H9 (cell line): ENCODE results near the gene TMEM178B. TPM values are rescaled to one million over a fixed set of nuclear protein-coding genes. Genes with fewer than 3 reads are reported as not detected.

Experiments used
- DNase-seq: peaks from one replicate; pipeline ENCODE4 v3.0.0-alpha.2; 2017
- H2AFZ ChIP-seq: one replicate; pipeline ENCODE4 v1.6.1; 2013; ENCODE audit warnings: mild to moderate bottlenecking, low read length, control low read depth, moderate library complexity
- H2AK5ac ChIP-seq: 2 replicates; pipeline ENCODE4 v1.6.1; 2013; ENCODE audit warnings: low read length, control low read depth, mixed read lengths; ENCODE audit not compliant: insufficient read length
- H2BK120ac ChIP-seq: one replicate; pipeline ENCODE4 v1.6.1; 2013; ENCODE audit warnings: low read depth, mild to moderate bottlenecking, low read length, control low read depth, inconsistent platforms; ENCODE audit not compliant: poor library complexity, severe bottlenecking
- H2BK12ac ChIP-seq: 2 replicates; pipeline ENCODE4 v1.6.1; 2013; ENCODE audit warnings: low read length, control low read depth, mixed read lengths, low read depth; ENCODE audit not compliant: insufficient read length
- H2BK15ac ChIP-seq: 2 replicates; pipeline ENCODE4 v1.6.1; 2013; ENCODE audit warnings: low read depth, low read length, control low read depth
- H2BK20ac ChIP-seq: one replicate; pipeline ENCODE4 v1.6.1; 2013; ENCODE audit warnings: low read depth, mild to moderate bottlenecking, low read length, control low read depth, inconsistent platforms; ENCODE audit not compliant: poor library complexity, severe bottlenecking
- H2BK5ac ChIP-seq: 2 replicates; pipeline ENCODE4 v1.6.1; 2013; ENCODE audit warnings: low read length, control low read depth, mixed read lengths; ENCODE audit not compliant: insufficient read length
- H3K14ac ChIP-seq: 2 replicates; pipeline ENCODE4 v1.6.1; 2013; ENCODE audit warnings: low read length, control low read depth; ENCODE audit not compliant: insufficient read depth
- H3K18ac ChIP-seq: 2 replicates; pipeline ENCODE4 v1.6.1; 2013; ENCODE audit warnings: low read depth, mild to moderate bottlenecking, mixed read lengths, low read length, control low read depth; ENCODE audit not compliant: insufficient read length
- H3K23ac ChIP-seq: 2 replicates; pipeline ENCODE4 v1.6.1; 2013; ENCODE audit warnings: low read length, control low read depth, mixed read lengths, low read depth; ENCODE audit not compliant: insufficient read length
- H3K23me2 ChIP-seq: 2 replicates; pipeline ENCODE4 v1.6.1; 2013; ENCODE audit warnings: low read depth, mild to moderate bottlenecking, mixed read lengths, low read length, control low read depth; ENCODE audit not compliant: insufficient read length, poor library complexity, severe bottlenecking
- H3K27ac ChIP-seq: 2 replicates; pipeline ENCODE4 v1.5.1; 2013; ENCODE audit warnings: low read length, control low read depth, mixed read lengths, low read depth; ENCODE audit not compliant: insufficient read length
- H3K27me3 ChIP-seq: 2 replicates; pipeline ENCODE4 v1.6.1; 2013; ENCODE audit warnings: low read length, control low read depth, inconsistent platforms; ENCODE audit not compliant: insufficient read depth
- H3K4ac ChIP-seq: 2 replicates; pipeline ENCODE4 v1.6.1; 2013; ENCODE audit warnings: low read depth, mild to moderate bottlenecking, control low read depth, inconsistent platforms, low read length, moderate library complexity
- H3K4me1 ChIP-seq: 2 replicates; pipeline ENCODE4 v1.6.1; 2013; ENCODE audit warnings: low read length, control low read depth, inconsistent platforms; ENCODE audit not compliant: insufficient read depth
- H3K4me2 ChIP-seq: 2 replicates; pipeline ENCODE4 v1.6.1; 2013; ENCODE audit warnings: low read length, control low read depth, mixed read lengths; ENCODE audit not compliant: insufficient read length, insufficient read depth
- H3K56ac ChIP-seq: 2 replicates; pipeline ENCODE4 v1.6.1; 2013; ENCODE audit warnings: low read depth, mild to moderate bottlenecking, mixed read lengths, low read length, control low read depth; ENCODE audit not compliant: insufficient read length
- H3K79me1 ChIP-seq: 2 replicates; pipeline ENCODE4 v1.6.1; 2013; ENCODE audit warnings: low read depth, mild to moderate bottlenecking, moderate library complexity, low read length, control low read depth, inconsistent platforms; ENCODE audit not compliant: insufficient read depth, poor library complexity, severe bottlenecking
- H3K79me2 ChIP-seq: 2 replicates; pipeline ENCODE4 v1.6.1; 2013; ENCODE audit warnings: low read length, control low read depth, inconsistent platforms; ENCODE audit not compliant: insufficient read depth
- H3K9ac ChIP-seq: 2 replicates; pipeline ENCODE4 v1.6.1; 2013; ENCODE audit warnings: low read length, control low read depth, mixed read lengths; ENCODE audit not compliant: insufficient read length; ENCODE audit errors: extremely low read depth
- H3K9me3 ChIP-seq: one replicate; pipeline ENCODE4 v1.6.1; 2013; ENCODE audit warnings: low read depth, low read length, inconsistent platforms; ENCODE audit not compliant: control insufficient read depth
- H3T11ph ChIP-seq: one replicate; pipeline ENCODE4 v1.6.1; 2013; ENCODE audit warnings: mild to moderate bottlenecking, low read length, control low read depth, inconsistent platforms
- H4K20me1 ChIP-seq: one replicate; pipeline ENCODE4 v1.6.1; 2013; ENCODE audit not compliant: control insufficient read depth, insufficient read length, insufficient read depth
- H4K5ac ChIP-seq: 2 replicates; pipeline ENCODE4 v1.6.1; 2013; ENCODE audit warnings: low read depth, mild to moderate bottlenecking, mixed read lengths, low read length, control low read depth; ENCODE audit not compliant: insufficient read length
- H4K8ac ChIP-seq: replicated peaks from 2 replicates; pipeline ENCODE4 v1.6.1; 2013; ENCODE audit warnings: low read length, control low read depth, mixed read lengths, low read depth; ENCODE audit not compliant: insufficient read length
- H4K91ac ChIP-seq: 2 replicates; pipeline ENCODE4 v1.6.1; 2013; ENCODE audit warnings: low read depth, mild to moderate bottlenecking, moderate library complexity, mixed read lengths, low read length, control low read depth; ENCODE audit not compliant: insufficient read length
- H3K27ac Mint-ChIP-seq, 3 experiments: 2 replicates in 2 of 3; 3 replicates in 1 of 3; pipeline ENCODE4 v1.8.0; 2020 to 2021; ENCODE audit warnings: mixed read lengths in 3 of 3, mild to moderate bottlenecking in 1 of 3, moderate library complexity in 1 of 3
- H3K27me3 Mint-ChIP-seq: 2 replicates; pipeline ENCODE4 v1.8.0; 2021; ENCODE audit warnings: low read depth, mild to moderate bottlenecking, moderate library complexity, mixed read lengths
- H3K36me3 Mint-ChIP-seq, 3 experiments: 2 replicates in 2 of 3; 3 replicates in 1 of 3; pipeline ENCODE4 v1.8.0; 2020 to 2021; ENCODE audit warnings: low read depth in 3 of 3, mixed read lengths in 3 of 3; ENCODE audit not compliant: insufficient read depth in 1 of 3
- H3K4me1 Mint-ChIP-seq, 2 experiments: 2 replicates each; pipeline ENCODE4 v1.8.0; 2020; ENCODE audit warnings: mixed read lengths in 2 of 2
- H3K4me3 Mint-ChIP-seq, 2 experiments: 2 replicates in 1 of 2; 3 replicates in 1 of 2; pipeline ENCODE4 v1.8.0; 2020 to 2021; ENCODE audit warnings: mild to moderate bottlenecking in 2 of 2, mixed read lengths in 2 of 2, moderate library complexity in 1 of 2
- H3K9me3 Mint-ChIP-seq, 2 experiments: 2 replicates in 1 of 2; 3 replicates in 1 of 2; pipeline ENCODE4 v1.8.0; 2020; ENCODE audit warnings: mild to moderate bottlenecking in 2 of 2, mixed read lengths in 2 of 2, moderate library complexity in 1 of 2
- WGBS: extraction: QIAGEN DNeasy Blood & Tissue Kit; methylation state at CpG from one replicate; pipeline ENCODE4 v1.1.7; 2013; ENCODE audit warnings: missing lambda C conversion rate, low lambda C conversion rate, mixed read lengths; ENCODE audit not compliant: insufficient read length; ENCODE audit errors: extremely low coverage; 5-methylcytosine and 5-hydroxymethylcytosine counted together
- total RNA-seq: library from RNA; stranded (reverse); gene quantifications from 2 replicates; pipeline ENCODE4 v1.2.1, GENCODE V29; 2021
- TF ChIP-seq, protein P1 (sequence below): fragments of 200-600 bp; sonication (generic); conservative IDR thresholded peaks from 3 replicates; pipeline ENCODE4 v1.8.0; 2021; ENCODE audit warnings: antibody characterized with exemption, mild to moderate bottlenecking

TMEM178B gene
- total RNA-seq, 1 experiment from 2014 or later = 11.3 TPM

GRCh38 chr7:141071260-141071854 lies 2.5 kb upstream of the TMEM178B start:
- Mint-ChIP-seq H3K36me3 (peaks cover 0 to 8% (median 2%) of the 10 kb centered on the region in 3 experiments; a peak in 4 of 7 replicates), H3K27ac (peak overlapping the region in 1 of 3 experiments; percentile 75; a peak in 1 of 7 replicates), H3K4me1 (peaks cover 22 to 28% of the 10 kb centered on the region in 2 experiments), H3K27me3 (peaks cover 58% of the 10 kb centered on the region), H3K9me3 (peaks cover 0 to 7% of the 10 kb centered on the region in 2 experiments; a peak in 3 of 5 replicates), H3K4me3 (peak overlapping the region; percentile 83 to 89)
- no peaks in the 10 kb centered on the region; the same call in 1 of the 2 replicates for H3K27me3 ChIP-seq
- H2BK20ac ChIP-seq = no peak overlapping the region
- H2BK15ac ChIP-seq = no peak overlapping the region
- H4K91ac ChIP-seq = no peak overlapping the region
- no peaks in the 10 kb centered on the region for H3K79me1 ChIP-seq
- no peak overlapping the region for H2AK5ac ChIP-seq
- H4K8ac ChIP-seq = no peak overlapping the region
- no peaks in the 10 kb centered on the region for H3K9me3 ChIP-seq
- WGBS = no CpG with 5 or more reads among the region's 30 CpGs
- H3K56ac ChIP-seq = no peak overlapping the region
- H3K4me1 ChIP-seq = no peaks in the 10 kb centered on the region; the same call in 1 of the 2 replicates
- H2BK120ac ChIP-seq = no peak overlapping the region
- no peaks in the 10 kb centered on the region for H4K20me1 ChIP-seq
- TF ChIP-seq, protein P1, sequence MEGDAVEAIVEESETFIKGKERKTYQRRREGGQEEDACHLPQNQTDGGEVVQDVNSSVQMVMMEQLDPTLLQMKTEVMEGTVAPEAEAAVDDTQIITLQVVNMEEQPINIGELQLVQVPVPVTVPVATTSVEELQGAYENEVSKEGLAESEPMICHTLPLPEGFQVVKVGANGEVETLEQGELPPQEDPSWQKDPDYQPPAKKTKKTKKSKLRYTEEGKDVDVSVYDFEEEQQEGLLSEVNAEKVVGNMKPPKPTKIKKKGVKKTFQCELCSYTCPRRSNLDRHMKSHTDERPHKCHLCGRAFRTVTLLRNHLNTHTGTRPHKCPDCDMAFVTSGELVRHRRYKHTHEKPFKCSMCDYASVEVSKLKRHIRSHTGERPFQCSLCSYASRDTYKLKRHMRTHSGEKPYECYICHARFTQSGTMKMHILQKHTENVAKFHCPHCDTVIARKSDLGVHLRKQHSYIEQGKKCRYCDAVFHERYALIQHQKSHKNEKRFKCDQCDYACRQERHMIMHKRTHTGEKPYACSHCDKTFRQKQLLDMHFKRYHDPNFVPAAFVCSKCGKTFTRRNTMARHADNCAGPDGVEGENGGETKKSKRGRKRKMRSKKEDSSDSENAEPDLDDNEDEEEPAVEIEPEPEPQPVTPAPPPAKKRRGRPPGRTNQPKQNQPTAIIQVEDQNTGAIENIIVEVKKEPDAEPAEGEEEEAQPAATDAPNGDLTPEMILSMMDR = peak; percentile 62
- H3K23ac ChIP-seq = no peak overlapping the region
- no peak overlapping the region for H3K27ac ChIP-seq
- peak; percentile 86 for DNase-seq
- H3K23me2 ChIP-seq = peaks cover 29% of the 10 kb centered on the region
- H3K14ac ChIP-seq = no peak overlapping the region
- H4K5ac ChIP-seq = no peak overlapping the region
- peak overlapping the region; percentile 45 for H2AFZ ChIP-seq
- H3K4me2 ChIP-seq = peak overlapping the region; percentile 65
- no peak overlapping the region for H2BK12ac ChIP-seq
- H2BK5ac ChIP-seq = no peak overlapping the region
- no peak overlapping the region for H3K4ac ChIP-seq
- no peak overlapping the region for H3K9ac ChIP-seq
- no peak overlapping the region for H3K18ac ChIP-seq
- H3T11ph ChIP-seq = no peak overlapping the region
- no peaks in the 10 kb centered on the region for H3K79me2 ChIP-seq
